GM23338 (cell line): ENCODE results near the gene KLHL28. TPM values are rescaled to one million over a fixed set of nuclear protein-coding genes. Genes with fewer than 3 reads are reported as not detected.

ENCODE experiments used
- ATAC-seq: fragments of 200-7000 bp; cut with Tn5 transposase; 3 replicates; pipeline ENCODE4 v1.9.1; 2020
- DNase-seq: peaks from one replicate; pipeline ENCODE4 v3.0.0-alpha.2; 2015; ENCODE audit warnings: low spot score
- H2AFZ ChIP-seq: fragments of 200-600 bp; sonication (generic); 2 replicates; pipeline ENCODE4 v1.8.0; 2016; ENCODE audit warnings: antibody characterized with exemption, mild to moderate bottlenecking, moderate library complexity
- H3F3A ChIP-seq: fragments of 200-600 bp; sonication (generic); replicated peaks from 2 replicates; pipeline ENCODE4 v1.8.0; 2017; ENCODE audit warnings: antibody characterized with exemption, mixed run types, low read depth
- H3K27ac ChIP-seq: fragments of 200-600 bp; sonication (generic); 2 replicates; pipeline ENCODE4 v1.6.1; 2016; ENCODE audit warnings: low read depth
- H3K27me3 ChIP-seq: fragments of 200-600 bp; sonication (generic); 2 replicates; pipeline ENCODE4 v1.8.0; 2016; ENCODE audit warnings: mild to moderate bottlenecking, mixed run types, moderate library complexity; ENCODE audit not compliant: insufficient read depth
- H3K36me3 ChIP-seq: fragments of 200-600 bp; sonication (generic); 2 replicates; pipeline ENCODE4 v1.8.0; 2016; ENCODE audit warnings: mild to moderate bottlenecking; ENCODE audit not compliant: insufficient read depth
- H3K4me1 ChIP-seq: fragments of 200-600 bp; sonication (generic); 2 replicates; pipeline ENCODE4 v1.8.0; 2016; ENCODE audit warnings: mild to moderate bottlenecking, moderate library complexity; ENCODE audit not compliant: insufficient read depth
- H3K4me2 ChIP-seq: fragments of 200-600 bp; sonication (generic); 2 replicates; pipeline ENCODE4 v1.7.1; 2017; ENCODE audit warnings: mixed run types
- H3K4me3 ChIP-seq: fragments of 200-600 bp; sonication (generic); 2 replicates; pipeline ENCODE4 v1.6.1; 2016; ENCODE audit warnings: mixed run types
- H3K79me2 ChIP-seq: fragments of 200-600 bp; sonication (generic); replicated peaks from 2 replicates; pipeline ENCODE4 v1.8.0; 2017; ENCODE audit warnings: mild to moderate bottlenecking; ENCODE audit not compliant: insufficient read depth
- H3K9me2 ChIP-seq: fragments of 200-600 bp; sonication (generic); 2 replicates; pipeline ENCODE4 v1.8.0; 2017; ENCODE audit not compliant: insufficient read depth
- H4K20me1 ChIP-seq: fragments of 200-600 bp; sonication (generic); replicated peaks from 2 replicates; pipeline ENCODE4 v1.8.0; 2017; ENCODE audit warnings: mild to moderate bottlenecking; ENCODE audit not compliant: insufficient read depth
- H3K27ac Mint-ChIP-seq: 2 replicates; pipeline ENCODE4 v1.8.0; 2020; ENCODE audit warnings: inconsistent platforms, mild to moderate bottlenecking, moderate library complexity, mixed read lengths
- H3K27me3 Mint-ChIP-seq: 3 replicates; pipeline ENCODE4 v1.8.0; 2022; ENCODE audit warnings: low read depth, mild to moderate bottlenecking, moderate library complexity, mixed read lengths, inconsistent platforms; ENCODE audit not compliant: insufficient read depth, poor library complexity
- H3K36me3 Mint-ChIP-seq: 3 replicates; pipeline ENCODE4 v1.8.0; 2021; ENCODE audit warnings: low read depth, mild to moderate bottlenecking, inconsistent platforms, moderate library complexity, mixed read lengths
- H3K4me1 Mint-ChIP-seq: 3 replicates; pipeline ENCODE4 v1.8.0; 2020; ENCODE audit warnings: mild to moderate bottlenecking, inconsistent platforms, mixed read lengths
- H3K4me3 Mint-ChIP-seq: 3 replicates; pipeline ENCODE4 v1.8.0; 2021; ENCODE audit warnings: moderate library complexity, mild to moderate bottlenecking, inconsistent platforms, mixed read lengths
- H3K9me3 Mint-ChIP-seq: 3 replicates; pipeline ENCODE4 v1.8.0; 2020; ENCODE audit warnings: moderate library complexity, mild to moderate bottlenecking, inconsistent platforms, mixed read lengths
- CTCF ChIP-seq, 2 experiments: fragments of 200-600 bp in 1 of 2; sonication (generic) in 1 of 2; conservative IDR thresholded peaks; 2 replicates each; pipeline versions ENCODE4 v1.5.1 to v1.6.1; 2016 to 2017; ENCODE audit warnings: antibody characterized with exemption in 2 of 2, low read depth in 2 of 2, mild to moderate bottlenecking in 2 of 2, moderate library complexity in 1 of 2
- EZH2 ChIP-seq: fragments of 200-600 bp; sonication (generic); IDR thresholded peaks from one replicate; pipeline ENCODE4 v1.8.0; 2017; ENCODE audit warnings: antibody characterized with exemption, mild to moderate bottlenecking, low read depth; ENCODE audit not compliant: unreplicated experiment
- JUNB ChIP-seq: IDR thresholded peaks from one replicate; pipeline ENCODE4 v1.6.1; 2016; ENCODE audit warnings: antibody characterized with exemption; ENCODE audit not compliant: unreplicated experiment
- NANOG ChIP-seq: IDR thresholded peaks from 2 replicates; pipeline ENCODE4 v1.6.1; 2016; ENCODE audit warnings: antibody characterized with exemption, borderline replicate concordance
- POLR2AphosphoS5 ChIP-seq: IDR thresholded peaks from 2 replicates; pipeline ENCODE4 v1.6.1; 2016; ENCODE audit warnings: antibody characterized with exemption, low read depth
- REST ChIP-seq: IDR thresholded peaks from one replicate; pipeline ENCODE4 v1.6.1; 2018; ENCODE audit warnings: antibody characterized with exemption; ENCODE audit not compliant: unreplicated experiment
- STAT1 ChIP-seq: IDR thresholded peaks from one replicate; pipeline ENCODE4 v1.6.1; 2016; ENCODE audit warnings: antibody characterized with exemption; ENCODE audit not compliant: unreplicated experiment
- ZNF331 ChIP-seq: fragments of 250-450 bp; sonication (Bioruptor Pico); IDR thresholded peaks from 2 replicates; pipeline ENCODE4 v1.5.0; 2020; ENCODE audit warnings: low read depth, mild to moderate bottlenecking, moderate library complexity
- ZNF462 ChIP-seq: fragments of 250-450 bp; sonication (Bioruptor Pico); IDR thresholded peaks from 2 replicates; pipeline ENCODE4 v1.5.0; 2020; ENCODE audit warnings: mild to moderate bottlenecking, moderate library complexity
- polyA plus RNA-seq: library from polyadenylated mRNA; unstranded; fragments of >200 nt; fragmentation: Nextera tagmentation; extraction: Ambion mirVana; gene quantifications from 2 replicates; pipeline ENCODE4 v1.2.1, GENCODE V29; 2016
- total RNA-seq: library from RNA; depleted of rRNA; stranded (reverse); fragments of >200 nt; shearing (Covaris generic); gene quantifications from 2 replicates; pipeline ENCODE4 v1.2.3, GENCODE V29; 2014

KLHL28 gene
- total and polyA plus RNA-seq, 2 experiments from 2014 or later, result 7.7 to 10.6 TPM

- no peaks in the 10 kb centered on the region for H3K4me1 Mint-ChIP-seq
- no peak overlapping the region for H3K27ac Mint-ChIP-seq
- Histone ChIP-seq H3K27ac (no peak overlapping the region), H4K20me1 (peaks cover under 1% of the 10 kb centered on the region; the same call in 1 of the 2 replicates), H3K4me3 (no peak overlapping the region), H3K9me2 (no peaks in the 10 kb centered on the region), H3F3A (no peaks in the 10 kb centered on the region), H3K4me1 (no peaks in the 10 kb centered on the region), H3K27me3 (no peaks in the 10 kb centered on the region), H2AFZ (no peak overlapping the region), H3K79me2 (peaks cover 44% of the 10 kb centered on the region), H3K4me2 (no peak overlapping the region), H3K36me3 (peaks cover 7% of the 10 kb centered on the region; the same call in 1 of the 2 replicates)
- no peak overlapping the region for H3K4me3 Mint-ChIP-seq
- no peak for DNase-seq
- no peaks in the 10 kb centered on the region for H3K27me3 Mint-ChIP-seq
- peaks cover 3% of the 10 kb centered on the region; the same call in 2 of the 3 replicates for H3K9me3 Mint-ChIP-seq
- ATAC-seq, result no peak
- TF ChIP-seq NANOG (no peak), EZH2 (no peak), ZNF331 (no peak), ZNF462 (CRISPR knock-in tag) (no peak), JUNB (no peak), REST (no peak), POLR2AphosphoS5 (no peak), STAT1 (no peak), CTCF (conservative IDR thresholded peaks at IDR 0.05; ENCODE audit: low read depth in 2 of 2) (no peak)
- peaks cover 11% of the 10 kb centered on the region for H3K36me3 Mint-ChIP-seq
Observed at GRCh38 chr14:44951051-44951450, 10.7 kb downstream of the KLHL28 start.
